Hepatocyte (in vitro differentiated cells): ENCODE results near the gene ATP5IF1. TPM values are rescaled to one million over a fixed set of nuclear protein-coding genes. Genes with fewer than 3 reads are reported as not detected.
A peak's percentile ranks its signal among the peaks of the same experiment; 100 is the strongest.

Experiments
- DNase-seq: peaks from one replicate; pipeline ENCODE4 v3.0.0-alpha.2; 2016; ENCODE audit warnings: low spot score
- H2AFZ ChIP-seq: fragments of 200-600 bp; sonication (generic); 2 replicates; pipeline ENCODE4 v1.6.0; 2016; ENCODE audit warnings: antibody characterized with exemption, mild to moderate bottlenecking
- H3K27ac ChIP-seq: fragments of 200-600 bp; sonication (generic); 2 replicates; pipeline ENCODE4 v1.5.1; 2016; ENCODE audit warnings: mild to moderate bottlenecking
- H3K27me3 ChIP-seq: fragments of 200-600 bp; sonication (generic); 2 replicates; pipeline ENCODE4 v1.6.1; 2016
- H3K36me3 ChIP-seq: fragments of 200-600 bp; sonication (generic); replicated peaks from 2 replicates; pipeline ENCODE4 v1.5.1; 2016; ENCODE audit warnings: low read depth; ENCODE audit not compliant: insufficient read depth
- H3K4me1 ChIP-seq: fragments of 200-600 bp; sonication (generic); 2 replicates; pipeline ENCODE4 v1.5.1; 2016; ENCODE audit warnings: mild to moderate bottlenecking, moderate library complexity; ENCODE audit not compliant: insufficient read depth
- H3K4me2 ChIP-seq: fragments of 200-600 bp; sonication (generic); 2 replicates; pipeline ENCODE4 v1.6.0; 2016
- H3K4me3 ChIP-seq: fragments of 200-600 bp; sonication (generic); 2 replicates; pipeline ENCODE4 v1.5.1; 2016; ENCODE audit warnings: mild to moderate bottlenecking
- H3K79me2 ChIP-seq: fragments of 200-600 bp; sonication (generic); 2 replicates; pipeline ENCODE4 v1.6.0; 2017; ENCODE audit warnings: mild to moderate bottlenecking
- H3K9me2 ChIP-seq: fragments of 200-600 bp; sonication (generic); replicated peaks from 2 replicates; pipeline ENCODE4 v1.6.0; 2017; ENCODE audit warnings: mild to moderate bottlenecking; ENCODE audit not compliant: insufficient read depth
- H3K9me3 ChIP-seq: fragments of 200-600 bp; sonication (generic); 2 replicates; pipeline ENCODE4 v1.5.1; 2016; ENCODE audit warnings: low read depth, mild to moderate bottlenecking
- H4K20me1 ChIP-seq: fragments of 200-600 bp; sonication (generic); 2 replicates; pipeline ENCODE4 v1.6.0; 2016; ENCODE audit warnings: mild to moderate bottlenecking; ENCODE audit not compliant: insufficient read depth, poor library complexity, severe bottlenecking
- CTCF ChIP-seq: fragments of 200-600 bp; sonication (generic); IDR thresholded peaks from 2 replicates; pipeline ENCODE4 v1.5.1; 2016; ENCODE audit warnings: antibody characterized with exemption, mild to moderate bottlenecking; ENCODE audit not compliant: poor library complexity
- EZH2 ChIP-seq: fragments of 200-600 bp; sonication (generic); IDR thresholded peaks from 2 replicates; pipeline ENCODE4 v1.6.1; 2016; ENCODE audit warnings: antibody characterized with exemption, mild to moderate bottlenecking, borderline replicate concordance
- EZH2phosphoT487 ChIP-seq: fragments of 200-600 bp; sonication (generic); IDR thresholded peaks from one replicate; pipeline ENCODE4 v1.6.1; 2018; ENCODE audit warnings: antibody characterized with exemption, mild to moderate bottlenecking, low read depth, moderate library complexity; ENCODE audit not compliant: unreplicated experiment, severe bottlenecking
- WGBS: methylation state at CpG from one replicate; pipeline ENCODE4 v1.1.6; 2016; ENCODE audit warnings: low lambda C conversion rate; ENCODE audit errors: missing lambda C conversion rate; 5-methylcytosine and 5-hydroxymethylcytosine counted together
- polyA plus RNA-seq: library from polyadenylated mRNA; unstranded; fragments of >200 nt; fragmentation: Nextera tagmentation; extraction: Ambion mirVana; gene quantifications from 2 replicates; pipeline ENCODE4 v1.2.1, GENCODE V29; 2016
- total RNA-seq: library from RNA; depleted of rRNA; stranded (reverse); fragments of >200 nt; gene quantifications from 2 replicates; pipeline ENCODE4 v1.2.3, GENCODE V29; 2014

The ATP5IF1 gene
- total and polyA plus RNA-seq, 2 experiments from 2014 or later = 249 to 503 TPM

GRCh38 chr1:28196330-28196729 is 39.6 kb upstream of the ATP5IF1 start:
- no peak overlapping the region for H3K4me3 ChIP-seq
- no peak for DNase-seq
- H3K9me3 ChIP-seq = no peaks in the 10 kb centered on the region
- no peak overlapping the region for H3K4me2 ChIP-seq
- no peaks in the 10 kb centered on the region for H3K27me3 ChIP-seq
- no peak for TF ChIP-seq EZH2phosphoT487
- TF ChIP-seq CTCF = no peak
- no peak for TF ChIP-seq EZH2
- WGBS = 90% methylated on average over 3 of the region's 3 CpGs
- H3K36me3 ChIP-seq = no peaks in the 10 kb centered on the region
- no peaks in the 10 kb centered on the region for H4K20me1 ChIP-seq
- H2AFZ ChIP-seq = no peak overlapping the region
- no peak overlapping the region for H3K27ac ChIP-seq
- H3K4me1 ChIP-seq = no peaks in the 10 kb centered on the region
- no peaks in the 10 kb centered on the region for H3K9me2 ChIP-seq
- no peaks in the 10 kb centered on the region for H3K79me2 ChIP-seq

GRCh38 chr1:28197682-28198415 is 38.1 kb upstream of the ATP5IF1 start:
- H3K36me3 ChIP-seq = no peaks in the 10 kb centered on the region
- H3K4me3 ChIP-seq = no peak overlapping the region
- H3K79me2 ChIP-seq = no peaks in the 10 kb centered on the region
- no peaks in the 10 kb centered on the region for H4K20me1 ChIP-seq
- H2AFZ ChIP-seq = no peak overlapping the region
- no peak overlapping the region for H3K27ac ChIP-seq
- TF ChIP-seq CTCF = no peak
- no peak for TF ChIP-seq EZH2
- no peak for TF ChIP-seq EZH2phosphoT487
- WGBS = 97% methylated on average over 12 of the region's 12 CpGs
- no peaks in the 10 kb centered on the region for H3K4me1 ChIP-seq
- DNase-seq = no peak
- H3K4me2 ChIP-seq = no peak overlapping the region
- H3K9me3 ChIP-seq = no peaks in the 10 kb centered on the region
- no peaks in the 10 kb centered on the region for H3K27me3 ChIP-seq
- no peaks in the 10 kb centered on the region for H3K9me2 ChIP-seq

- H3K27me3 ChIP-seq = no peaks in the 10 kb centered on the region
- H3K36me3 ChIP-seq = no peaks in the 10 kb centered on the region
- no peaks in the 10 kb centered on the region for H3K79me2 ChIP-seq
- H3K27ac ChIP-seq = peak overlapping the region; percentile 34
- no peak overlapping the region for H3K4me2 ChIP-seq
- no peak overlapping the region for H3K4me3 ChIP-seq
- TF ChIP-seq EZH2 (no peak), CTCF (no peak), EZH2phosphoT487 (no peak)
- no peaks in the 10 kb centered on the region for H3K9me2 ChIP-seq
- DNase-seq = no peak
- no peaks in the 10 kb centered on the region for H3K4me1 ChIP-seq
- 90% methylated on average over 8 of the region's 8 CpGs for WGBS
- H4K20me1 ChIP-seq = no peaks in the 10 kb centered on the region
- no peaks in the 10 kb centered on the region for H3K9me3 ChIP-seq
- no peak overlapping the region for H2AFZ ChIP-seq
Observed at GRCh38 chr1:28199328-28200233, 36.3 kb upstream of the ATP5IF1 start.
